Superior temporal gyrus (tissue), 1 donor: Measurements from ENCODE around the gene CECR2.

Experiments used
- DNase-seq: peaks from one replicate; pipeline ENCODE4 v3.0.0-alpha.2; 2016; ENCODE audit errors: extremely low spot score

The CECR2 gene

GRCh38 chr22:17606496-17606895 lies 237.2 kb downstream of the CECR2 start:
- DNase-seq, result no peak
